Subcutaneous adipose tissue (tissue), 4 donors: ENCODE data around the gene UBA5. TPM values are rescaled to one million over a fixed set of nuclear protein-coding genes. Genes with fewer than 3 reads are reported as not detected.

ENCODE experiments used
- total RNA-seq, 4 donors: library from RNA; depleted of rRNA; stranded (reverse); fragments of >200 nt; gene quantifications; one replicate each; pipeline ENCODE4 v1.1.0, GENCODE V29; 2016
- TF ChIP-seq, protein P1 (sequence below): fragments of 450-650 bp; IDR thresholded peaks from one replicate; pipeline ENCODE4 v1.5.1; 2016; ENCODE audit warnings: low read depth, mild to moderate bottlenecking, control low read depth, antibody characterized with exemption, moderate library complexity

Gene UBA5
- total RNA-seq, 4 donors from 2014 or later = 26.7 to 31.9 (median 29.2) TPM

DNA sequence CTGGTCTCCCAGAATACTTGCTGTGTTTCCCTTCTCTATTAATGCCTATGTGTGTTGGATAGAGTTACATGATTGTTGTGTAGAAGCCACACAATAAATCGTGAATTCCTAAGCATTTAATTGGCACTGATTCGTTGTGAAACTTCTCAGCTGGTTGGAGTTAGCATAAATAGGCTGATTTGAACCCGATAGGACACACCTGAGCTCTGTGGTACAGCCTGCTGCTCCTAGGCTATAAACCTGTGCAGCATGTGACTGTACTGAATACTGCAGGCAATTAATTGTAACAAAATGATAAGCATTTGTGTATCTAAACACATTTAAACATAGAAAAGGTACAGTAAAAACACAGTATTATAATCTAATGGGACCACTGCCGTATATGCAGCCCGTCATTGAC is 5.4 kb upstream of the UBA5 start:
- TF ChIP-seq, protein P1, sequence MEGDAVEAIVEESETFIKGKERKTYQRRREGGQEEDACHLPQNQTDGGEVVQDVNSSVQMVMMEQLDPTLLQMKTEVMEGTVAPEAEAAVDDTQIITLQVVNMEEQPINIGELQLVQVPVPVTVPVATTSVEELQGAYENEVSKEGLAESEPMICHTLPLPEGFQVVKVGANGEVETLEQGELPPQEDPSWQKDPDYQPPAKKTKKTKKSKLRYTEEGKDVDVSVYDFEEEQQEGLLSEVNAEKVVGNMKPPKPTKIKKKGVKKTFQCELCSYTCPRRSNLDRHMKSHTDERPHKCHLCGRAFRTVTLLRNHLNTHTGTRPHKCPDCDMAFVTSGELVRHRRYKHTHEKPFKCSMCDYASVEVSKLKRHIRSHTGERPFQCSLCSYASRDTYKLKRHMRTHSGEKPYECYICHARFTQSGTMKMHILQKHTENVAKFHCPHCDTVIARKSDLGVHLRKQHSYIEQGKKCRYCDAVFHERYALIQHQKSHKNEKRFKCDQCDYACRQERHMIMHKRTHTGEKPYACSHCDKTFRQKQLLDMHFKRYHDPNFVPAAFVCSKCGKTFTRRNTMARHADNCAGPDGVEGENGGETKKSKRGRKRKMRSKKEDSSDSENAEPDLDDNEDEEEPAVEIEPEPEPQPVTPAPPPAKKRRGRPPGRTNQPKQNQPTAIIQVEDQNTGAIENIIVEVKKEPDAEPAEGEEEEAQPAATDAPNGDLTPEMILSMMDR = no peak

DNA sequence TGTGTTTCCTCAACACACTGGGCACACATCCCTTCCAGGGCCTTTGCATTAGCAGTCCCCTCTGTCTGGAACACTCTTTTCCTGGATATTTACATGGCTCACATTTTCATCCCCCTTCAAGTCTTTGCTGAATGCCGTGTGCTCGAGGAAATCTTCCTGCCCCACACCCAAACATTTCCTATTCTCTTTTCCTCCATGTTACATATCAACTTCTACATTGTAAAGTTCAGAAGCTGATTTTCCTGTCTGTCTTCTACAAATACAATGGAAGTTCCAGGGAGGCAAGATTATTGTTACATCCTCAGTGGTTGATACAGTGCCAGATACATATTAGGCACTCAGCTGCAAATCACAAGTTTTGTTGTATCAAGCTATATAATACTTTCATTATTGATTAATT is 4.7 kb upstream of the UBA5 start:
- TF ChIP-seq, protein P1 = no peak

DNA sequence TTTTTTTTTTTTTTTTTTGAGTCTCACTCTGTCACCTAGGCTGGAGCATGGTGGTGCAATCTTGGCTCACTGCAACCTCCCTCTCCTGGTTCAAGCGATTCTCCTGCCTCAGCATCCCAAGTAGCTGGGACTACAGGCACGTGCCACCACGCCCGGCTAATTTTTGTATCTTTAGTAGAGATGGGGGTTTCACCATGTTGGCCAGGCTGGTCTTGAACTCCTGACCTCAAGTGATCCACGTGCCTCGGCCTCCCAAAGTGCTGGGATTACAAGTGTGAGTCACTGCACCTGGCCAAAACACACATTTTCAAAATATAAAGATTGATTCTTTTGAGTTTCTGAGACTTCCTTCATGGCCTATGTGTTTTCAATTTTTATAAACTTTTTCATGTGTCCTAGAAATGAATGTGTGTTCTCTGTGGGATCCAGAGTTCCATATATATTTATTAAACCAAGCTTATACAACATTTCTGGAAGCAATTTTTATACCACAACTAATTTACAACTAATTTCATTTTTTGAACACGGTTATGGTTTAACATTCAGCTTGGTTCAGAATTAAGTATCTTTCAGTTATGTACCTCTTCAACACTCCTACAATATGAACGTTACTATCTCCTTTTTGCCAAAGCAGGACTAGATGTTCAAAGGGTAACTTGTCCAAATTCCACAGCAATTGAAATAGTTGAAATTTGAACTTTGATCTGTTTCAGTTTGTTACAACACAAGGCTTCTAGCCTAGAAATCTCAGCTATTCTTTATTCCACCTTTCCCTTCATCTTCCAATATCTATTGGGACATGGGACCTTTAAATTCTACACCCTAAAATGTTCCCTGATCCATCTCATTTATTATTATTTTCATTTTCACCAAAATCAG is 2.0 kb upstream of the UBA5 start:
- TF ChIP-seq, protein P1 = no peak

DNA sequence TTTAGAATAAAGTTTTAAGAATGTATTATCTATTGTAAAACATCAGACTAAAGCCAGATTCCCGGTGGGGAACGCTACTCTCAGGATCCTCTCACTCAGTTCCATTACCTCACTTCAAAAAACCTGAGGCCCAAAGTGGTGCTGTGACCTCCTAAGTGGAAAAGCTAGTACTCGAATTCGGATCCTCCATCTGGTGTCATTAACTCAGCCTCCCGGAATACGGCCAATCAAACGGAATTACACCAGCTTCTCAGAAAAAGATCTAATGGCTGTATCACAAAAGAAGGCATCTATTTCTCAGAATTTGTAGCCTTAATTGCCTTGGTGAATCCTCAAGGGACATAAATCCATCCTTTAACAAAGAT is 1.1 kb upstream of the UBA5 start:
- TF ChIP-seq, protein P1 = no peak

DNA sequence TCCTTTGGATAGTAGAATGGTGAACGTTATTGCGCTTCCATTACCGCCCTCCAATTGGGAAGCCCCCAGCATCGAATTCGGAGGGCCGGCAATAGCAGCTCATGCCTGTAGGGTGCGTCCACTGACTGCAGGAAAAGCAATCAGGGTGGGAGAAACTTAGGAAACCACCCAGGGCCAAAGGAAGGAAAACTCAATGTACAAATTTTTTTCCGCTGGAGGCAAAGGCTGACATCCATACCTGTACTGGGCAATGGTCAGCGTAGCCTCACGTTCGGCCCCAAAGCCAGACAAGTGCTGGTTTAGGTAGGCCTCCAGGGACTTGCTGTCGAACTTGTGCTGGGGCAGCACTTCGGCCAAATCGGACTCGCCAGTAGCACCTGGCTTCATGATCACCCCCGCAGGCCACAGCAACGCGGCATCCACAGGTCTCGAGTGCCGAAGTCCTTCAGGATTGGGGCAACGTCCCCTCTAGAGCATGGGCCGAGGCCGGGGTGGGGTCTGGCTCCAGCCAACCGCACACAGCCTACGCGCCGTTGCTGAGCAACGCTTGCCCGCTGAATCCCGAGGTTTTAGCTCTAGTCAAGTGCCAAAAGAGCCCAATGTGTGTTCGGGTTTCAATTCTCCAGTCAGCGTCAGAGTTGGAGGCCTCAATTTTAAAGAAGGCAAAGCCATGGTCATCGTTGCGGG is 621 bp upstream of the UBA5 start, which contains the start of gene ACAD11:
TSS of gene ACAD11 (minus strand) at position 445 of the 687 bp plus-strand sequence. CDS start at position 387, 58 bp downstream.
- TF ChIP-seq, protein P1 = no peak

DNA sequence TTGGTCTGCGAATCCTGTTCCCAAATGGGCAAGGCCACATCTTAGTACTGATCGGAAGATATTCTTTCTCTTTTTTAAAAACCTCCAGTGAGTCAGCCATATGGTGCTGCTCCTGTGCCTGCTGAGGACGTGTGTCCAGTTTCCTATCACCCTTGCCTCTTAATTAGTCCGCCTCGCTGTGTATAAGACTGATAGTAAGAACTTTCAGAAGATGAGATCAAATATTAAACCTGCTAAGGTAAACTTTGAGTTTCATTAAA is 612 bp downstream of the UBA5 start:
- TF ChIP-seq, protein P1 = no peak

DNA sequence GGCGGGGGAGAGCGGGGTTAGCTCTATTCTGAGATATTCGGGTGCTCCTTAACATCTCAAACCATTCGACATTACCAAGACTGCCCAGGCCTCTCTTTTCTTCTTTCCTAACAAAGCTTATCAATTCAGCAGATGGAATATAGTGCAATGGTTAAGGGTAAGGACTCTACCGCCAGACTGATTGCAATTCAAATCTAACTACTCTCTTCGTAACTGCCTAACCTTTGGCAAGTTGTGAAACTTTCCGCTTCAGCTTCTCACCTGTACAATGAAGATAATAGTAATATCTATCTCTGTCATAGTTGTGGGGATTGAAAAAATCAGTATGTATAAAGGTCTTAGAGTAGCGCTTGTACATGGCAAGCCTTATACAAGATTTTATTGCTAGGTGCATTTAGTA is 972 bp downstream of the UBA5 start:
- TF ChIP-seq, protein P1 = no peak
